Psoas muscle (tissue), 8 donors: Measurements from ENCODE around the gene FAM193A. TPM values are rescaled to one million over a fixed set of nuclear protein-coding genes. Genes with fewer than 3 reads are reported as not detected.

Source experiments
- ATAC-seq, 4 donors: fragments of 200-7000 bp; cut with Tn5 transposase; one replicate each; pipeline ENCODE4 v1.9.1; 2020; ENCODE audit warnings: moderate library complexity in 3 of 4, mild to moderate bottlenecking in 2 of 4
- DNase-seq, 2 donors: peaks; one replicate each; pipeline ENCODE4 v3.0.0-alpha.2; 2020
- H3K27ac ChIP-seq: fragments of 200-600 bp; one replicate; pipeline ENCODE4 v1.8.0; 2022
- H3K27me3 ChIP-seq, 3 donors: fragments of 200-600 bp in 1 of 3; one replicate each; pipeline versions ENCODE4 v1.6.1 to v1.8.0; 2013 to 2022; ENCODE audit warnings: low read length in 2 of 3, mild to moderate bottlenecking in 2 of 3, moderate library complexity in 1 of 3; ENCODE audit not compliant: insufficient read depth in 3 of 3
- H3K36me3 ChIP-seq, 2 donors: fragments of 200-600 bp in 1 of 2; one replicate each; pipeline versions ENCODE4 v1.6.1 to v1.8.0; 2013 to 2022; ENCODE audit warnings: low read depth in 1 of 2, mild to moderate bottlenecking in 1 of 2, moderate library complexity in 1 of 2; ENCODE audit not compliant: insufficient read depth in 1 of 2
- H3K4me1 ChIP-seq: fragments of 200-600 bp; one replicate; pipeline ENCODE4 v1.8.0; 2022
- H3K4me3 ChIP-seq: fragments of 200-600 bp; one replicate; pipeline ENCODE4 v1.8.0; 2022; ENCODE audit warnings: mild to moderate bottlenecking
- H3K9me3 ChIP-seq: fragments of 200-600 bp; one replicate; pipeline ENCODE4 v1.8.0; 2022
- WGBS, 3 donors: extraction: QIAGEN DNeasy Blood & Tissue Kit; methylation state at CpG; one replicate each; pipeline versions ENCODE4 v1.1.6 to v1.1.7; 2013; 5-methylcytosine and 5-hydroxymethylcytosine counted together
- intact Hi-C, 2 donors: fragments of 100-400 bp; cut with DNase I; formaldehyde crosslinking; loops; one replicate each; pipeline versions ENCODE4 v1.11.0 to v1.14.2; 2022
- polyA plus RNA-seq, 3 donors: library from polyadenylated mRNA; stranded (reverse); fragments of 200-250 nt; gene quantifications; one replicate each; pipeline ENCODE4 v1.2.3, GENCODE V29; 2013
- total RNA-seq, 4 donors: library from RNA; stranded (reverse); fragmentation: NEBNext Ultra II Directional in 2 of 4; extraction: Animal tissue kit (Norgen Biotek cat#: 25700) in 2 of 4; gene quantifications; one replicate each; pipeline versions ENCODE4 v1.2.1 to v1.2.4, GENCODE V29; 2021 to 2023
- TF ChIP-seq, protein P1 (sequence below): fragments of 200-600 bp; IDR thresholded peaks from one replicate; pipeline ENCODE4 v1.8.0; 2022; ENCODE audit warnings: antibody characterized with exemption
- donor health status: healthy with polysubstance abuse.
- donor health status: DM: no; HTN: no; CAD: no; lungs with moderate emphysema.
- donor health status: Bipolar disorder and iron deficiency.
- donor health status: healthy.
- donor health status: DM: yes; HTN: yes; CAD: no.
- donor health status: DM: no; HTN: no; CAD: no.
- donor health status: DM: no; HTN: no; CAD: no.
- donor health status: DM: yes; HTN: yes; CAD: no.

Gene FAM193A
- total and polyA plus RNA-seq, 7 donors, result 7.5 to 20.0 (median 14.6) TPM

- peak overlapping the region; percentile 66 for H3K27ac ChIP-seq
These were observed 111.1 kb downstream of the FAM193A start for GRCh38 chr4:2647403-2648158.

GRCh38 chr4:2648159-2648814 is 111.8 kb downstream of the FAM193A start:
- Histone ChIP-seq H3K4me1 (no peaks in the 10 kb centered on the region), H3K9me3 (no peaks in the 10 kb centered on the region), H3K27ac (peak overlapping the region; percentile 66), H3K27me3 (no peaks in the 10 kb centered on the region), H3K4me3 (no peak overlapping the region), H3K36me3 (peaks cover 4 to 73% of the 10 kb centered on the region in 2 donors)
- intact Hi-C loops, result no loop called here
- 71 to 84% (median 77%) methylated on average over 9 of the region's 9 CpGs for WGBS, 3 donors
- TF ChIP-seq, protein P1, sequence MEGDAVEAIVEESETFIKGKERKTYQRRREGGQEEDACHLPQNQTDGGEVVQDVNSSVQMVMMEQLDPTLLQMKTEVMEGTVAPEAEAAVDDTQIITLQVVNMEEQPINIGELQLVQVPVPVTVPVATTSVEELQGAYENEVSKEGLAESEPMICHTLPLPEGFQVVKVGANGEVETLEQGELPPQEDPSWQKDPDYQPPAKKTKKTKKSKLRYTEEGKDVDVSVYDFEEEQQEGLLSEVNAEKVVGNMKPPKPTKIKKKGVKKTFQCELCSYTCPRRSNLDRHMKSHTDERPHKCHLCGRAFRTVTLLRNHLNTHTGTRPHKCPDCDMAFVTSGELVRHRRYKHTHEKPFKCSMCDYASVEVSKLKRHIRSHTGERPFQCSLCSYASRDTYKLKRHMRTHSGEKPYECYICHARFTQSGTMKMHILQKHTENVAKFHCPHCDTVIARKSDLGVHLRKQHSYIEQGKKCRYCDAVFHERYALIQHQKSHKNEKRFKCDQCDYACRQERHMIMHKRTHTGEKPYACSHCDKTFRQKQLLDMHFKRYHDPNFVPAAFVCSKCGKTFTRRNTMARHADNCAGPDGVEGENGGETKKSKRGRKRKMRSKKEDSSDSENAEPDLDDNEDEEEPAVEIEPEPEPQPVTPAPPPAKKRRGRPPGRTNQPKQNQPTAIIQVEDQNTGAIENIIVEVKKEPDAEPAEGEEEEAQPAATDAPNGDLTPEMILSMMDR, result no peak
- ATAC-seq (peak in 1 of 4 donors; percentile 17), DNase-seq (no peak)

More at GRCh38 chr4:2647403-2648158, 111.1 kb downstream of the FAM193A start:
- intact Hi-C loops, result no loop called here
- TF ChIP-seq, protein P1, result no peak
- DNase-seq (no peak), ATAC-seq (peak; percentile 68 to 83 (median 75))
- peaks cover 4 to 75% of the 10 kb centered on the region in 2 donors for H3K36me3 ChIP-seq
- no peaks in the 10 kb centered on the region for H3K27me3 ChIP-seq
- WGBS, 3 donors, result 59 to 63% (median 62%) methylated on average over 7 to 10 of the region's 10 CpGs
- no peaks in the 10 kb centered on the region for H3K4me1 ChIP-seq
- no peak overlapping the region for H3K4me3 ChIP-seq
- H3K9me3 ChIP-seq, result no peaks in the 10 kb centered on the region

DNA sequence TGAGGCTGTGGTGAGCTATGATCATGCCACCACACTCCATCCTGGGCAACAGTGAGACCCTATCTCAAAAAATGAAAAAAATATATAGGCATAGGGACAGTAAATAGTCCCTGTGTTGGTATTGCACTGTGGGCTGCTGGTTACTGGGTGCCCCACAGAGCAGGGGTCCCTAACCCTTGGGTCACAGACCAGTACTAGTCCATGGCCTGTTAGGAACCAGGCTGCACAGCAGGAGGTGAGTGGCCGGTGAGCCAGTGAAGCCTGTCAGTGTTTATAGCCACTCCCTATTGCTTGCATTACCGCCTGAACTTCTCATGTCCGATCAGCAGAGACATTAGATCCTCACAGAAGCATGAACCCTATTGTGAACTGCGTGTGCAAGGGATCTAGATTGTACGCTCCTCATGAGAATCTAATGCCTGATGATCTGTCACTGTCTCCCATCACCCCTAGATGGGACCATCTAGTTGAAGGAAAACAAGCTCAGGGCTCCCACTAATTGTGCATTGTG is 113.2 kb downstream of the FAM193A start:
- DNase-seq (no peak), ATAC-seq (no peak)
- H3K27ac ChIP-seq, result no peak overlapping the region
- H3K4me1 ChIP-seq, result no peaks in the 10 kb centered on the region
- no peaks in the 10 kb centered on the region for H3K9me3 ChIP-seq
- H3K36me3 ChIP-seq, result peaks cover 4 to 68% of the 10 kb centered on the region in 2 donors
- intact Hi-C loops, result no loop called here
- H3K4me3 ChIP-seq, result no peak overlapping the region
- H3K27me3 ChIP-seq, result no peaks in the 10 kb centered on the region
- TF ChIP-seq, protein P1, result no peak
- whole genome bisulfite sequencing, 3 donors, result 96 to 98% (median 97%) methylated on average over 5 of the region's 5 CpGs

- WGBS, 3 donors, result 81 to 89% (median 83%) methylated on average over 13 of the region's 13 CpGs
- H3K27ac ChIP-seq, result no peak overlapping the region
- no peak overlapping the region for H3K4me3 ChIP-seq
- H3K36me3 ChIP-seq, result peaks cover 4 to 73% of the 10 kb centered on the region in 2 donors
- no peaks in the 10 kb centered on the region for H3K4me1 ChIP-seq
- H3K27me3 ChIP-seq, result no peaks in the 10 kb centered on the region
- DNase-seq, result no peak
- intact Hi-C loops, result no loop called here
- TF ChIP-seq, protein P1, result no peak
- peak in 2 of 4 donors; percentile 35 to 42 for ATAC-seq
- no peaks in the 10 kb centered on the region for H3K9me3 ChIP-seq
These were observed 113.8 kb downstream of the FAM193A start for GRCh38 chr4:2650276-2650675.
